ENCODE measurements around the gene ANKRD40. TPM values are rescaled to one million over a fixed set of nuclear protein-coding genes. Genes with fewer than 3 reads are reported as not detected.
"Not testable (repeated sequence)": the region's sequence is repeated elsewhere in the genome, so short reads cannot be mapped to it uniquely, and the experiment has no call there.

Gene ANKRD40
- total RNA-seq, 1 experiment from 2014 or later = 72.0 TPM

DNA sequence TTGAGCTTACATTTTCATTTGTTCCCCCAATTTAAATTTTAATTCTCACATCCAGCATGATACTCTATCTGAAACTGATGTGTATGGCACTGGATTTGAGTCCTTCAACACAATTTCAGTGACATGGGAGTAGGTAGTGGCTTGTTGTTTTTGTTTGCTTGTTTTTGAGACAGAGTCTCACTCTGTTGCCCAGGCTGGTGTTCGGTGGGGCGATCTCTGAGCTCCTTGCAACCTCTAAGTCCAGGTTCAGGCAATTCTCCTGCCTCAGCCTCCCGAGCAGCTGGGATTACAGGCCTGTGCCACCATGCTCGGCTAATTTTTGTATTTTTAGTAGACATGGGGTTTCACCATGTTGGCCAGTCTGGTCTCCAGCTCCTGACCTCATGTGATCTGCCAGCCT is 1.3 kb upstream of the ANKRD40 start:
- Histone ChIP-seq H3K4me3 (replicated peaks in 1 of 2; ENCODE audit: low read depth in 1 of 2, low read length in 2 of 2) (peak overlapping the region; percentile 76 to 79), H3K4me1 (ENCODE audit: control insufficient read depth in 1 of 2, insufficient read depth in 2 of 2, low read length in 2 of 2) (peaks cover 14 to 43% of the 10 kb centered on the region in 2 experiments), H3K79me2 (ENCODE audit: insufficient read depth, low read length) (peaks cover 47% of the 10 kb centered on the region), H3K4me2 (ENCODE audit: low read length) (peak overlapping the region; percentile 87), H3K27ac (ENCODE audit: low read depth, low read length) (peak overlapping the region; percentile 96), H3K9ac (ENCODE audit: low read length) (peak overlapping the region; percentile 85)
- H3K9me3 ChIP-seq (ENCODE audit: control insufficient read depth in 1 of 2, insufficient read depth in 1 of 2, low read depth in 1 of 2, low read length in 2 of 2); BruUV-seq (replicated peaks); ATAC-seq; RAD21 ChIA-PET (ENCODE audit: low non-redundant PET in 1 of 2, low total read pairs in 2 of 2, uncharacterized antibody in 2 of 2, unreplicated experiment in 2 of 2); H2AFZ ChIP-seq (ENCODE audit: low read depth, low read length, poor library complexity, severe bottlenecking); H3K27me3 ChIP-seq (ENCODE audit: insufficient read depth, low read length); H4K20me1 ChIP-seq (ENCODE audit: insufficient read depth); H3K36me3 ChIP-seq (ENCODE audit: control insufficient read depth in 1 of 2, insufficient read depth in 2 of 2, low read length in 2 of 2); H3K9me2 ChIP-seq (ENCODE audit: insufficient read depth); DNase-seq (ENCODE audit: low read depth, low spot score): not testable (repeated sequence)
- CTCF ChIA-PET = interaction anchor here (0.7 to 0.8 kb wide), 2 partner anchors 241 to 312 kb away, joined by 3 read pairs; partner anchors contain the start of gene LRRC59
- intact Hi-C loops (cut with micrococcal nuclease) = loop anchor here (5.0 kb wide), 1 partner anchor 133 kb away; no protein-coding TSS in a partner anchor
- POLR2A ChIA-PET = interaction anchor here (0.5 to 1.2 kb wide), 4 partner anchors 10 to 605 kb away, joined by 3 to 6 read pairs (median 3); partner anchors contain the start of gene LUC7L3

DNA sequence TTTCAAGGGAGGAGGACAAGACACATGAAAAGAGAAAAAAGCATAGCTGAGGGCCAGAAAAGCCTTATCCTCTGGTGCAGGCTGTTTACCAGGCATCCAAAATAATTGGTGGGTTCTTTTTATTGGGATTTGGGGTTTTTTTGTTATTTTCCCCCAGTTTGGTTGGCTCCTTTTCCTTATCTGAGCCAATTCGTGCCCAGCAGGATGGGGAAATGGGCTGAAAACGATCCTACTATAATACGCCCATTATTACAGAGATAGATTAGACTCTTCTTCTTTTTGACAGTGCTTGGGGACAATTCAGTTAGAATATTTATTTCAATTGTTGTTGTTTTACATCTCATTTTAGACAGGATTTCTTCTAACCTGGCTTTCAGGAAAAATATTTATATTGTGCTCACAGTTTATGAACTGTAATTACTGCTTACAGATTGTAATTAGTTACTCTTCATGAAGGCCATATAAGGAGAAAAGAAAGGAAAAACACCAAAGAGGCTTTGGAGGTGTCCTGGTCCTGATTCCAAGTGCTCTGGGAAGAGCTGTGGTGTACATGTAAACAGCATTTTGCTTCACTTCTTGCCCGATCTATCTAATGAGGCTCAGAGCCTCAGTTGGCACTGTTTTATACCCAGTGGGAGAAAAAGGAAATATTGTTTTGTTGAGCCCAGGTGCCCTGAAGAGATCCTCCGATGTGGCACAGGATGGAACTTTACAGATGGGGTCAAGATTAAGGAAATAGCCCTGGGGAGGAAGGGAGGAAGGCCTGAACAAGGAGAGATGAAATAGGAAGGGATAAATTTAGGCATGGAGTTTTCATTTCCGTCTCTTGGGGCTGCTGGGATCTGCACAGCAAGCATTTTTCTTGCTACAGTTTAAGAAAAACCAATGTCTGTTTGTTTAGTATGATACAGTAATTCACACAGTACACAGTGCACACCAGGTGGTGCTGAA is 611 bp upstream of the ANKRD40 start:
- CTCF ChIA-PET = interaction anchor here (0.6 to 0.8 kb wide), 3 partner anchors 15 to 311 kb away, joined by 3 read pairs; partner anchors contain the start of gene LRRC59

More for the DNA sequence above, 611 bp upstream of the ANKRD40 start:
- ATAC-seq (peak; percentile 12), DNase-seq (ENCODE audit: low read depth, low spot score) (no peak)
- Histone ChIP-seq H4K20me1 (ENCODE audit: insufficient read depth) (no peaks in the 10 kb centered on the region), H3K4me3 (replicated peaks in 1 of 2; ENCODE audit: low read depth in 1 of 2, low read length in 2 of 2) (peak overlapping the region; percentile 76 to 79), H3K9me3 (ENCODE audit: control insufficient read depth in 1 of 2, insufficient read depth in 1 of 2, low read depth in 1 of 2, low read length in 2 of 2) (no peaks in the 10 kb centered on the region), H3K27ac (ENCODE audit: low read depth, low read length) (peak overlapping the region; percentile 96), H3K4me1 (ENCODE audit: control insufficient read depth in 1 of 2, insufficient read depth in 2 of 2, low read length in 2 of 2) (peaks cover 14 to 43% of the 10 kb centered on the region in 2 experiments), H2AFZ (ENCODE audit: low read depth, low read length, poor library complexity, severe bottlenecking) (peak overlapping the region; percentile 37), H3K9ac (ENCODE audit: low read length) (peak overlapping the region; percentile 85), H3K79me2 (ENCODE audit: insufficient read depth, low read length) (peaks cover 54% of the 10 kb centered on the region), H3K9me2 (ENCODE audit: insufficient read depth) (no peaks in the 10 kb centered on the region), H3K4me2 (ENCODE audit: low read length) (peak overlapping the region; percentile 87), H3K27me3 (ENCODE audit: insufficient read depth, low read length) (no peaks in the 10 kb centered on the region), H3K36me3 (ENCODE audit: control insufficient read depth in 1 of 2, insufficient read depth in 2 of 2, low read length in 2 of 2) (peaks cover 0 to 12% of the 10 kb centered on the region in 2 experiments; a peak in 1 of 4 replicates)
- intact Hi-C loops (cut with micrococcal nuclease) = loop anchor here (5.0 kb wide), 1 partner anchor 134 kb away; no protein-coding TSS in a partner anchor
- TF ChIP-seq ZNF274 (IDR thresholded peaks at IDR 0.05; ENCODE audit: low read depth, low read length) (no peak), SIN3A (IDR thresholded peaks at IDR 0.05; ENCODE audit: low read depth) (0 out of 2 replicates have a peak, but pooled peaks have one; percentile 50), SP1 (IDR thresholded peaks at IDR 0.05; ENCODE audit: low read depth) (0 out of 2 replicates have a peak, but pooled peaks have one; percentile 17), ELF1 (IDR thresholded peaks at IDR 0.05; ENCODE audit: borderline replicate concordance, low read depth) (no peak; the same call in 1 of the 2 replicates), RAD21 (IDR thresholded peaks at IDR 0.05; ENCODE audit: low read depth) (no peak), ZFX (IDR thresholded peaks at IDR 0.05) (no peak), POLR2AphosphoS5 (IDR thresholded peaks at IDR 0.05; ENCODE audit: low read depth, low read length) (no peak; the same call in none of the 2 replicates), SRF (IDR thresholded peaks at IDR 0.05; ENCODE audit: low read depth) (peak; percentile 65; the same call in 1 of the 2 replicates), JUND (IDR thresholded peaks at IDR 0.05) (0 out of 2 replicates have a peak, but pooled peaks have one; percentile 25), TCF7L2 (IDR thresholded peaks at IDR 0.05; ENCODE audit: borderline replicate concordance, extremely low read depth, insufficient read depth, insufficient read length) (no peak)
- TF ChIP-seq, protein P1, sequence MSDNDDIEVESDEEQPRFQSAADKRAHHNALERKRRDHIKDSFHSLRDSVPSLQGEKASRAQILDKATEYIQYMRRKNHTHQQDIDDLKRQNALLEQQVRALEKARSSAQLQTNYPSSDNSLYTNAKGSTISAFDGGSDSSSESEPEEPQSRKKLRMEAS (IDR thresholded peaks at IDR 0.05) = no peak; the same call in none of the 2 replicates
- TF ChIP-seq, protein P2, sequence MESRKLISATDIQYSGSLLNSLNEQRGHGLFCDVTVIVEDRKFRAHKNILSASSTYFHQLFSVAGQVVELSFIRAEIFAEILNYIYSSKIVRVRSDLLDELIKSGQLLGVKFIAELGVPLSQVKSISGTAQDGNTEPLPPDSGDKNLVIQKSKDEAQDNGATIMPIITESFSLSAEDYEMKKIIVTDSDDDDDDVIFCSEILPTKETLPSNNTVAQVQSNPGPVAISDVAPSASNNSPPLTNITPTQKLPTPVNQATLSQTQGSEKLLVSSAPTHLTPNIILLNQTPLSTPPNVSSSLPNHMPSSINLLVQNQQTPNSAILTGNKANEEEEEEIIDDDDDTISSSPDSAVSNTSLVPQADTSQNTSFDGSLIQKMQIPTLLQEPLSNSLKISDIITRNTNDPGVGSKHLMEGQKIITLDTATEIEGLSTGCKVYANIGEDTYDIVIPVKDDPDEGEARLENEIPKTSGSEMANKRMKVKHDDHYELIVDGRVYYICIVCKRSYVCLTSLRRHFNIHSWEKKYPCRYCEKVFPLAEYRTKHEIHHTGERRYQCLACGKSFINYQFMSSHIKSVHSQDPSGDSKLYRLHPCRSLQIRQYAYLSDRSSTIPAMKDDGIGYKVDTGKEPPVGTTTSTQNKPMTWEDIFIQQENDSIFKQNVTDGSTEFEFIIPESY (IDR thresholded peaks at IDR 0.05; ENCODE audit: extremely low read depth, insufficient replicate concordance, low read length) = no peak
- TF ChIP-seq, protein P3, sequence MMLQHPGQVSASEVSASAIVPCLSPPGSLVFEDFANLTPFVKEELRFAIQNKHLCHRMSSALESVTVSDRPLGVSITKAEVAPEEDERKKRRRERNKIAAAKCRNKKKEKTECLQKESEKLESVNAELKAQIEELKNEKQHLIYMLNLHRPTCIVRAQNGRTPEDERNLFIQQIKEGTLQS (IDR thresholded peaks at IDR 0.05) = no peak
- ChIA-PET POLR2A (interaction anchor here (0.7 to 1.9 kb wide), 4 partner anchors 11 to 205 kb away, joined by 3 to 7 read pairs (median 4); partner anchors contain the start of gene LUC7L3), RAD21 (ENCODE audit: low non-redundant PET in 1 of 2, low total read pairs in 2 of 2, uncharacterized antibody in 2 of 2, unreplicated experiment in 2 of 2) (no interaction called here)
- BruUV-seq (replicated peaks) = TSS peak; percentile 97
